SK-N-SH (cell line): ENCODE measurements around the gene TSC22D2. TPM values are rescaled to one million over a fixed set of nuclear protein-coding genes. Genes with fewer than 3 reads are reported as not detected.

Source experiments
- CTCF ChIA-PET: fragments of 300-600, 350-600 bp; formaldehyde crosslinking; extraction: SDS; loops from one replicate; lab custom pipeline; 2021; lab: Yijun Ruan, JAX
- POLR2A ChIA-PET: fragments of 350-600 bp; sonication (Branson Sonifier 250); formaldehyde crosslinking; extraction: SDS; loops from one replicate; lab custom pipeline; 2020; ENCODE audit warnings: antibody characterized with exemption, inconsistent platforms; lab: Yijun Ruan, JAX
- DNase-seq: peaks from one replicate; pipeline ENCODE4 v3.0.0; 2012
- H2AFZ ChIP-seq: fragments of 200-600 bp; sonication (generic); 2 replicates; pipeline ENCODE4 v1.8.1; 2016; ENCODE audit warnings: antibody characterized with exemption, mild to moderate bottlenecking, low read depth
- H3F3A ChIP-seq: fragments of 200-600 bp; sonication (generic); replicated peaks from 2 replicates; pipeline ENCODE3; 2016; ENCODE audit warnings: antibody characterized with exemption, mild to moderate bottlenecking; ENCODE audit not compliant: insufficient read depth
- H3K27ac ChIP-seq, 2 experiments: fragments of 200-500 bp in 1 of 2; fragments of 200-600 bp in 1 of 2; sonication (Bioruptor generic) in 1 of 2; sonication (generic), shearing (Covaris generic) in 1 of 2; 2 replicates each; pipeline versions ENCODE4 v1.5.1 to v1.6.1; 2014 to 2016; ENCODE audit warnings: low read depth in 2 of 2, inconsistent platforms in 1 of 2, low read length in 1 of 2, mild to moderate bottlenecking in 1 of 2, mixed read lengths in 1 of 2
- H3K27me3 ChIP-seq: fragments of 200-600 bp; sonication (generic), shearing (Covaris generic); 2 replicates; pipeline ENCODE4 v1.6.1; 2016; ENCODE audit warnings: mixed run types; ENCODE audit not compliant: insufficient read depth
- H3K36me3 ChIP-seq, 2 experiments: fragments of 200-500 bp in 1 of 2; fragments of 200-600 bp in 1 of 2; sonication (Bioruptor generic) in 1 of 2; sonication (generic) in 1 of 2; replicated peaks in 1 of 2; 2 replicates each; pipeline versions ENCODE3 to v1.5.1; 2014 to 2016; ENCODE audit warnings: low read length in 1 of 2, mild to moderate bottlenecking in 1 of 2; ENCODE audit not compliant: insufficient read depth in 2 of 2, control insufficient read depth in 1 of 2
- H3K4me1 ChIP-seq, 2 experiments: fragments of 200-500 bp in 1 of 2; fragments of 200-600 bp in 1 of 2; sonication (Bioruptor generic) in 1 of 2; sonication (generic), shearing (Covaris generic) in 1 of 2; 2 replicates each; pipeline versions ENCODE4 v1.5.1 to v1.6.1; 2014 to 2016; ENCODE audit warnings: low read depth in 1 of 2, low read length in 1 of 2, mixed run types in 1 of 2; ENCODE audit not compliant: insufficient read depth in 2 of 2, control insufficient read depth in 1 of 2
- H3K4me2 ChIP-seq: fragments of 200-600 bp; sonication (generic), shearing (Covaris generic); 2 replicates; pipeline ENCODE4 v1.6.1; 2017; ENCODE audit warnings: mixed run types
- H3K4me3 ChIP-seq, 2 experiments: fragments of 200-500 bp in 1 of 2; fragments of 200-600 bp in 1 of 2; sonication (Bioruptor generic) in 1 of 2; sonication (generic), shearing (Covaris generic) in 1 of 2; 2 replicates each; pipeline versions ENCODE4 v1.5.1 to v1.8.1; 2014 to 2016; ENCODE audit warnings: low read depth in 2 of 2, inconsistent platforms in 1 of 2, low read length in 1 of 2, mild to moderate bottlenecking in 1 of 2, mixed read lengths in 1 of 2, moderate library complexity in 1 of 2
- H3K79me2 ChIP-seq: fragments of 200-600 bp; sonication (generic); 2 replicates; pipeline ENCODE4 v1.8.1; 2017; ENCODE audit warnings: mild to moderate bottlenecking; ENCODE audit not compliant: insufficient read depth
- H3K9ac ChIP-seq: fragments of 200-600 bp; sonication (generic); 2 replicates; pipeline ENCODE4 v1.6.1; 2017; ENCODE audit warnings: mixed run types
- H3K9me2 ChIP-seq: fragments of 200-600 bp; sonication (generic); 2 replicates; pipeline ENCODE4 v1.6.1; 2017; ENCODE audit warnings: mixed run types
- H3K9me3 ChIP-seq: fragments of 200-600 bp; sonication (generic); 2 replicates; pipeline ENCODE4 v1.6.1; 2017; ENCODE audit warnings: mixed run types, mild to moderate bottlenecking, moderate library complexity
- H4K20me1 ChIP-seq: fragments of 200-600 bp; sonication (generic); 2 replicates; pipeline ENCODE4 v1.6.1; 2017; ENCODE audit warnings: mild to moderate bottlenecking, mixed run types; ENCODE audit not compliant: insufficient read depth
- FOSL2 ChIP-seq: IDR thresholded peaks from 2 replicates; pipeline ENCODE4 v1.4.0; 2012; ENCODE audit warnings: low read depth, mild to moderate bottlenecking, moderate library complexity, borderline replicate concordance
- FOXJ3 ChIP-seq: sonication (generic); formaldehyde crosslinking; IDR thresholded peaks from 2 replicates; pipeline ENCODE4 v1.5.1; 2020; ENCODE audit warnings: mild to moderate bottlenecking, missing genetic modification reagents
- MXI1 ChIP-seq: IDR thresholded peaks from 2 replicates; pipeline ENCODE4 v1.6.1; 2012; ENCODE audit warnings: mild to moderate bottlenecking, low read depth, low read length, improper control_type of control experiment
- NFIC ChIP-seq: IDR thresholded peaks from 2 replicates; pipeline ENCODE4 v1.4.0; 2012; ENCODE audit warnings: borderline replicate concordance
- POLR2AphosphoS5 ChIP-seq: IDR thresholded peaks from 2 replicates; pipeline ENCODE4 v1.6.1; 2012; ENCODE audit warnings: low read depth, low read length
- RCOR1 ChIP-seq: fragments of 150-350 bp; IDR thresholded peaks from 2 replicates; pipeline ENCODE4 v1.6.1; 2017; ENCODE audit warnings: antibody characterized with exemption, low read length
- RXRA ChIP-seq: IDR thresholded peaks from 2 replicates; pipeline ENCODE4 v1.4.0; 2012; ENCODE audit warnings: low read depth, mild to moderate bottlenecking, borderline replicate concordance
- SIN3A ChIP-seq: IDR thresholded peaks from 2 replicates; pipeline ENCODE4 v1.6.1; 2012; ENCODE audit warnings: low read depth, mild to moderate bottlenecking, low read length, moderate library complexity, borderline replicate concordance
- YY1 ChIP-seq: IDR thresholded peaks from 2 replicates; pipeline ENCODE4 v1.4.0; 2012; ENCODE audit warnings: low read depth, mild to moderate bottlenecking
- WGBS: methylation state at CpG from one replicate; pipeline ENCODE4 v1.1.6; 2017; ENCODE audit warnings: low lambda C conversion rate; 5-methylcytosine and 5-hydroxymethylcytosine counted together
- polyA plus RNA-seq, 3 experiments: library from polyadenylated mRNA; depleted of rRNA; stranded (reverse); fragments of >200 nt; gene quantifications; 2 replicates each; pipeline ENCODE4 v1.2.3, GENCODE V29; 2012
- TF ChIP-seq, protein P1 (sequence below): fragments of 150-350 bp; IDR thresholded peaks from 2 replicates; pipeline ENCODE4 v1.6.1; 2016; ENCODE audit warnings: mild to moderate bottlenecking, low read depth, low read length
- TF ChIP-seq, protein P2 (sequence below): fragments of 150-350 bp; IDR thresholded peaks from 2 replicates; pipeline ENCODE4 v1.6.1; 2017; ENCODE audit warnings: antibody characterized with exemption, low read length, low read depth, borderline replicate concordance
- TF ChIP-seq, protein P3 (sequence below): IDR thresholded peaks from 2 replicates; pipeline ENCODE4; 2012
- TF ChIP-seq, protein P4 (sequence below): IDR thresholded peaks from 2 replicates; pipeline ENCODE4 v1.4.0; 2012; ENCODE audit warnings: low read depth, borderline replicate concordance

TSC22D2 gene
- polyA plus RNA-seq, 1 of the 3 experiments (the other 2 are of a cell fraction) = 4.8 TPM

DNA sequence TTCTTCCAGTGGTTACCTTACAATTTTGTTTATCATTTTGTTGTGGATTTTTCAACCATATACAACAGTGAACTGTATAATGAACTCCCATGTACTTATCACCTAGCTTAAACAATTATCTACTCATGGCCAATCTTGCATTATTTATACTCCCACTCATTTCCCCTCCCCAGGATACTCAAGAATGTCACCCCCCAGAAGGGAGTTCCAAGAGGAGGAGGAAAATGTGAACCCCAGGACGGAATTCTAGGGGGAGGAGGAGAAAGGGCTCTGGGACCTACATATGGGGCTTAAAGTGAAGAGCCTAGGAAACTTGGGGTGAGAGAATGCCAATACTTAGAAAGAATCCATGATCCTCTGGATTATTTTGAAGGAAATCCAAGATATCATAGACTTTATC lies 59.3 kb downstream of the TSC22D2 start:
- no peaks in the 10 kb centered on the region for H3K9me3 ChIP-seq
- no peaks in the 10 kb centered on the region for H4K20me1 ChIP-seq
- 89% methylated on average over 1 of the region's 1 CpG for WGBS

More for the DNA sequence above, 59.3 kb downstream of the TSC22D2 start:
- Histone ChIP-seq H3K79me2 (no peaks in the 10 kb centered on the region), H3K4me1 (peaks cover 0 to 19% of the 10 kb centered on the region in 2 experiments; a peak in 3 of 4 replicates), H3F3A (peaks cover 42% of the 10 kb centered on the region), H3K36me3 (peaks cover 0 to 4% of the 10 kb centered on the region in 2 experiments), H3K9ac (no peak overlapping the region), H3K4me3 (no peak overlapping the region), H2AFZ (no peak overlapping the region), H3K9me2 (no peaks in the 10 kb centered on the region), H3K4me2 (no peak overlapping the region), H3K27me3 (no peaks in the 10 kb centered on the region), H3K27ac (no peak overlapping the region)
- DNase-seq = no peak
- CTCF ChIA-PET = no interaction called here
- TF ChIP-seq POLR2AphosphoS5 (no peak), FOXJ3 (CRISPR knock-in tag) (no peak), RXRA (no peak), YY1 (no peak), MXI1 (no peak), NFIC (no peak), FOSL2 (no peak), SIN3A (no peak), RCOR1 (no peak)
- TF ChIP-seq, protein P1, sequence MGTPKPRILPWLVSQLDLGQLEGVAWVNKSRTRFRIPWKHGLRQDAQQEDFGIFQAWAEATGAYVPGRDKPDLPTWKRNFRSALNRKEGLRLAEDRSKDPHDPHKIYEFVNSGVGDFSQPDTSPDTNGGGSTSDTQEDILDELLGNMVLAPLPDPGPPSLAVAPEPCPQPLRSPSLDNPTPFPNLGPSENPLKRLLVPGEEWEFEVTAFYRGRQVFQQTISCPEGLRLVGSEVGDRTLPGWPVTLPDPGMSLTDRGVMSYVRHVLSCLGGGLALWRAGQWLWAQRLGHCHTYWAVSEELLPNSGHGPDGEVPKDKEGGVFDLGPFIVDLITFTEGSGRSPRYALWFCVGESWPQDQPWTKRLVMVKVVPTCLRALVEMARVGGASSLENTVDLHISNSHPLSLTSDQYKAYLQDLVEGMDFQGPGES = no peak
- TF ChIP-seq, protein P2, sequence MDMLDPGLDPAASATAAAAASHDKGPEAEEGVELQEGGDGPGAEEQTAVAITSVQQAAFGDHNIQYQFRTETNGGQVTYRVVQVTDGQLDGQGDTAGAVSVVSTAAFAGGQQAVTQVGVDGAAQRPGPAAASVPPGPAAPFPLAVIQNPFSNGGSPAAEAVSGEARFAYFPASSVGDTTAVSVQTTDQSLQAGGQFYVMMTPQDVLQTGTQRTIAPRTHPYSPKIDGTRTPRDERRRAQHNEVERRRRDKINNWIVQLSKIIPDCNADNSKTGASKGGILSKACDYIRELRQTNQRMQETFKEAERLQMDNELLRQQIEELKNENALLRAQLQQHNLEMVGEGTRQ = no peak
- TF ChIP-seq, protein P3, sequence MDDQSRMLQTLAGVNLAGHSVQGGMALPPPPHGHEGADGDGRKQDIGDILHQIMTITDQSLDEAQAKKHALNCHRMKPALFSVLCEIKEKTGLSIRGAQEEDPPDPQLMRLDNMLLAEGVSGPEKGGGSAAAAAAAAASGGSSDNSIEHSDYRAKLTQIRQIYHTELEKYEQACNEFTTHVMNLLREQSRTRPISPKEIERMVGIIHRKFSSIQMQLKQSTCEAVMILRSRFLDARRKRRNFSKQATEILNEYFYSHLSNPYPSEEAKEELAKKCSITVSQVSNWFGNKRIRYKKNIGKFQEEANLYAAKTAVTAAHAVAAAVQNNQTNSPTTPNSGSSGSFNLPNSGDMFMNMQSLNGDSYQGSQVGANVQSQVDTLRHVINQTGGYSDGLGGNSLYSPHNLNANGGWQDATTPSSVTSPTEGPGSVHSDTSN = no peak
- TF ChIP-seq, protein P4, sequence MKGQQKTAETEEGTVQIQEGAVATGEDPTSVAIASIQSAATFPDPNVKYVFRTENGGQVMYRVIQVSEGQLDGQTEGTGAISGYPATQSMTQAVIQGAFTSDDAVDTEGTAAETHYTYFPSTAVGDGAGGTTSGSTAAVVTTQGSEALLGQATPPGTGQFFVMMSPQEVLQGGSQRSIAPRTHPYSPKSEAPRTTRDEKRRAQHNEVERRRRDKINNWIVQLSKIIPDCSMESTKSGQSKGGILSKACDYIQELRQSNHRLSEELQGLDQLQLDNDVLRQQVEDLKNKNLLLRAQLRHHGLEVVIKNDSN = no peak
- POLR2A ChIA-PET = no interaction called here
